ENCODE results near the gene UFSP2.

UFSP2 gene

GRCh38 chr4:185426960-185427688 lies 1.4 kb upstream of the UFSP2 start:
- DNase-seq: peak in 1 of 51 donors; percentile 1

- peak in 8 of 51 donors; percentile 6 to 68 (median 29) for DNase-seq
Observed at GRCh38 chr4:185424905-185425646, 688 bp downstream of the UFSP2 start.

- DNase-seq: no peak
Observed at GRCh38 chr4:185421366-185422124, 4.2 kb downstream of the UFSP2 start.

- no peak for DNase-seq
Observed at GRCh38 chr4:185416955-185417354, 8.8 kb downstream of the UFSP2 start.

- DNase-seq: no peak
Observed at GRCh38 chr4:185412412-185412811, 13.4 kb downstream of the UFSP2 start.

GRCh38 chr4:185411849-185412248 lies 13.9 kb downstream of the UFSP2 start:
- DNase-seq: no peak

- DNase-seq: no peak
Observed at GRCh38 chr4:185408432-185408831, 17.3 kb downstream of the UFSP2 start.

- DNase-seq: no peak
Observed at GRCh38 chr4:185405296-185405999, 20.3 kb downstream of the UFSP2 start.

- no peak for DNase-seq
Observed at GRCh38 chr4:185404031-185404430, 21.7 kb downstream of the UFSP2 start.

GRCh38 chr4:185399466-185399865 lies 26.3 kb downstream of the UFSP2 start:
- DNase-seq: no peak

GRCh38 chr4:185398618-185399017 lies 27.1 kb downstream of the UFSP2 start:
- DNase-seq: no peak

- peak in 32 of 51 donors; percentile 12 to 79 (median 54) for DNase-seq
Observed at GRCh38 chr4:185396724-185397385, 28.9 kb downstream of the UFSP2 start, which contains the start of gene ANKRD37. Gene ANKRD37 (plus strand): TSS chr4:185396841. CDS start chr4:185396924, 83 bp downstream.

- peak; percentile 58 to 99 (median 95) for DNase-seq
Observed at GRCh38 chr4:185395956-185396723, 29.6 kb downstream of the UFSP2 start.

GRCh38 chr4:185395238-185395955 lies 30.4 kb downstream of the UFSP2 start, which contains the start of gene LRP2BP:
Gene LRP2BP (minus strand): TSS chr4:185395924. CDS start chr4:185378186, 17,738 bp downstream.
- peak in 1 of 51 donors; percentile 65 for DNase-seq

- DNase-seq: peak in 1 of 51 donors; percentile 65
Observed at GRCh38 chr4:185394568-185395237, 31.1 kb downstream of the UFSP2 start.

GRCh38 chr4:185392156-185392555 lies 33.6 kb downstream of the UFSP2 start:
- no peak for DNase-seq

- DNase-seq: no peak
Observed at GRCh38 chr4:185390941-185391340, 34.8 kb downstream of the UFSP2 start.

GRCh38 chr4:185387957-185388356 lies 37.8 kb downstream of the UFSP2 start:
- no peak for DNase-seq

Data from hypothalamus (tissue), 51 donors.